HepG2 (cell line): ENCODE data around the gene BEGAIN. TPM values are rescaled to one million over a fixed set of nuclear protein-coding genes. Genes with fewer than 3 reads are reported as not detected.

Source experiments
- ATAC-seq: fragments of 200-7000 bp; cut with Tn5 transposase; 3 replicates; pipeline ENCODE4 v1.9.1; 2020; ENCODE audit warnings: mild to moderate bottlenecking, moderate library complexity
- BruUV-seq: library from RNA; stranded (reverse); fragments of 400-500 nt; replicated peaks from 2 replicates; lab custom pipeline; 2021; lab: Mats Ljungman, UMichigan
- CTCF ChIA-PET: fragments of 300-600 bp; formaldehyde crosslinking; extraction: SDS; loops from one replicate; lab custom pipeline; 2021; ENCODE audit warnings: low total read pairs, inconsistent platforms, low intra/inter-chr PET ratio; lab: Yijun Ruan, JAX
- POLR2A ChIA-PET: fragments of 350-600 bp; sonication (Branson Sonifier 250); formaldehyde crosslinking; loops from one replicate; lab custom pipeline; 2020; ENCODE audit warnings: antibody characterized with exemption, inconsistent platforms; lab: Yijun Ruan, JAX
- DNase-seq: peaks from one replicate; pipeline ENCODE4 v3.0.0-alpha.2; 2015; ENCODE audit warnings: low spot score
- FAIRE-seq: peaks from 3 replicates; lab custom pipeline; 2011; peaks lifted over from hg19 to GRCh38; lab: Jason Lieb, UNC
- H2AFZ ChIP-seq: one replicate; pipeline ENCODE4 v1.6.1; 2011; ENCODE audit warnings: low read length, inconsistent platforms
- H3K27ac ChIP-seq: fragments of 300-600 bp; 3 replicates; pipeline ENCODE4 v1.8.0; 2011; ENCODE audit warnings: mixed run types, mild to moderate bottlenecking, mixed read lengths, low read length, inconsistent platforms; ENCODE audit not compliant: insufficient read depth; ENCODE audit errors: extremely low read length
- H3K27me3 ChIP-seq, 2 experiments: fragments of 200-600 bp in 1 of 2; 2 replicates in 1 of 2; 3 replicates in 1 of 2; pipeline versions ENCODE4 v1.6.0 to v1.8.0; 2011; ENCODE audit warnings: low read length in 2 of 2, mild to moderate bottlenecking in 2 of 2, moderate library complexity in 2 of 2, inconsistent platforms in 1 of 2; ENCODE audit not compliant: insufficient read depth in 2 of 2, control insufficient read depth in 1 of 2
- H3K36me3 ChIP-seq, 2 experiments: fragments of 200-600 bp in 1 of 2; replicated peaks in 1 of 2; 2 replicates in 1 of 2; 3 replicates in 1 of 2; pipeline versions ENCODE4 v1.5.1 to v1.8.0; 2011; ENCODE audit warnings: low read length in 2 of 2, inconsistent platforms in 1 of 2; ENCODE audit not compliant: insufficient read depth in 2 of 2, control insufficient read depth in 1 of 2
- H3K4me1 ChIP-seq: 2 replicates; pipeline ENCODE4 v1.5.1; 2012; ENCODE audit warnings: low read length, inconsistent platforms; ENCODE audit not compliant: insufficient read depth
- H3K4me2 ChIP-seq: 2 replicates; pipeline ENCODE4 v1.6.0; 2011; ENCODE audit warnings: low read depth, low read length, inconsistent platforms
- H3K4me3 ChIP-seq, 3 experiments: fragments of 200-600 bp in 1 of 3; sonication (generic), shearing (Covaris generic) in 1 of 3; replicated peaks in 1 of 3; 2 replicates each; pipeline ENCODE4 v1.5.1; 2011 to 2016; ENCODE audit warnings: low read length in 3 of 3, inconsistent platforms in 2 of 3, low read depth in 2 of 3, mild to moderate bottlenecking in 2 of 3, control low read depth in 1 of 3, mixed read lengths in 1 of 3; ENCODE audit not compliant: insufficient read depth in 1 of 3
- H3K79me2 ChIP-seq: one replicate; pipeline ENCODE4 v1.6.1; 2011; ENCODE audit warnings: low read length, inconsistent platforms; ENCODE audit not compliant: insufficient read depth
- H3K9ac ChIP-seq: 2 replicates; pipeline ENCODE4 v1.6.0; 2011; ENCODE audit warnings: mild to moderate bottlenecking, low read depth, low read length, inconsistent platforms; ENCODE audit not compliant: insufficient read depth
- H3K9me3 ChIP-seq: 2 replicates; pipeline ENCODE4 v1.5.1; 2012; ENCODE audit warnings: mild to moderate bottlenecking, low read length
- H4K20me1 ChIP-seq: 2 replicates; pipeline ENCODE4 v1.6.0; 2011; ENCODE audit warnings: inconsistent platforms, mild to moderate bottlenecking, low read length, moderate library complexity; ENCODE audit not compliant: insufficient read depth
- AKAP8 ChIP-seq: sonication (generic); formaldehyde crosslinking; IDR thresholded peaks from 2 replicates; pipeline ENCODE4 v1.5.1; 2020; ENCODE audit warnings: mild to moderate bottlenecking, missing genetic modification reagents
- CEBPZ ChIP-seq: IDR thresholded peaks from 2 replicates; pipeline ENCODE4 v1.6.1; 2012; ENCODE audit warnings: low read length, improper control_type of control experiment
- EZH2 ChIP-seq: conservative IDR thresholded peaks from 2 replicates; pipeline ENCODE4 v1.6.1; 2012; ENCODE audit warnings: mild to moderate bottlenecking, low read depth, low read length, moderate library complexity
- HDAC6 ChIP-seq: fragments of 200-600 bp; sonication (generic); IDR thresholded peaks from 2 replicates; pipeline ENCODE4 v1.7.0; 2017; ENCODE audit warnings: mild to moderate bottlenecking, antibody characterized with exemption, low read length, low read depth
- MED8 ChIP-seq: sonication (generic); formaldehyde crosslinking; IDR thresholded peaks from 2 replicates; pipeline ENCODE4 v1.8.1; 2023; ENCODE audit warnings: mild to moderate bottlenecking, missing genetic modification reagents; ENCODE audit not compliant: insufficient replicate concordance
- MTF1 ChIP-seq: sonication (generic); formaldehyde crosslinking; IDR thresholded peaks from 2 replicates; pipeline ENCODE4 v1.5.0; 2020; ENCODE audit warnings: missing genetic modification reagents
- PBX3 ChIP-seq: sonication (generic); formaldehyde crosslinking; IDR thresholded peaks from 2 replicates; pipeline ENCODE4 v1.8.1; 2023; ENCODE audit warnings: missing genetic modification reagents, inconsistent platforms, borderline replicate concordance
- SNRNP70 ChIP-seq: fragments of 200-400 bp; formaldehyde crosslinking; IDR thresholded peaks from 2 replicates; pipeline ENCODE4 v1.6.1; 2017; ENCODE audit warnings: mild to moderate bottlenecking, low read depth, low read length, moderate library complexity
- TP53 ChIP-seq: sonication (generic); formaldehyde crosslinking; conservative IDR thresholded peaks from 2 replicates; pipeline ENCODE4 v1.4.0; 2020; ENCODE audit warnings: missing genetic modification reagents
- ZFY ChIP-seq: sonication (generic); formaldehyde crosslinking; IDR thresholded peaks from 2 replicates; pipeline ENCODE4 v1.4.0; 2020; ENCODE audit warnings: missing genetic modification reagents
- ZNF317 ChIP-seq: sonication (generic); formaldehyde crosslinking; IDR thresholded peaks from 2 replicates; pipeline ENCODE4 v1.5.0; 2020; ENCODE audit warnings: mild to moderate bottlenecking, missing genetic modification reagents
- ZNF572 ChIP-seq: sonication (generic); formaldehyde crosslinking; IDR thresholded peaks from 2 replicates; pipeline ENCODE4 v1.5.1; 2020; ENCODE audit warnings: mild to moderate bottlenecking, missing genetic modification reagents
- ZNF737 ChIP-seq: sonication (generic); formaldehyde crosslinking; IDR thresholded peaks from 2 replicates; pipeline ENCODE4 v1.5.0; 2020; ENCODE audit warnings: missing genetic modification reagents, mild to moderate bottlenecking, borderline replicate concordance
- WGBS: methylation state at CpG from one replicate; pipeline ENCODE4 v1.1.6; 2017; ENCODE audit warnings: low lambda C conversion rate; 5-methylcytosine and 5-hydroxymethylcytosine counted together
- in situ Hi-C: cut with HindIII; loops from 2 replicates; pipeline ENCODE4 v1.10.0; 2017; ENCODE audit warnings: low pct_unique_long_range_greater_than_20kb; ENCODE audit not compliant: extremely low pct_ligation_motif_present
- intact Hi-C: fragments of 100-400 bp; cut with micrococcal nuclease; formaldehyde crosslinking; loops from one replicate; pipeline ENCODE4 v1.10.0; 2022; ENCODE audit not compliant: unreplicated experiment
- polyA plus RNA-seq, 8 experiments: library from polyadenylated mRNA; depleted of rRNA in 3 of 8; stranded (reverse) in 7 of 8; unstranded in 1 of 8; fragments of >200 nt; fragmentation: Illumina TruSeq in 4 of 8; extraction: Trizol in 4 of 8; gene quantifications; 2 replicates each; pipeline versions ENCODE4 v1.2.1 to v1.2.3, GENCODE V29; 2011 to 2016; ENCODE audit warnings: low read depth in 4 of 8, missing spikeins in 1 of 8, mixed read lengths in 1 of 8; ENCODE audit not compliant: insufficient read depth in 1 of 8
- total RNA-seq, 5 experiments: library from RNA; depleted of rRNA; stranded (reverse); fragments of >200 nt; fragmentation: Illumina TruSeq; extraction: Trizol; gene quantifications; 2 replicates each; pipeline ENCODE4 v1.2.3, GENCODE V29; 2016; ENCODE audit warnings: low read depth in 1 of 5

BEGAIN gene
- total and polyA plus RNA-seq, 2 of the 13 experiments (the other 11 are each of a cell fraction or from before 2014, with no cell fraction given): not detected

GRCh38 chr14:100612986-100613385 lies 25.8 kb upstream of the BEGAIN start:
- CTCF ChIA-PET: no interaction called here
- no peak for FAIRE-seq
- in situ Hi-C loops (no loop called here), intact Hi-C loops (no loop called here)
- BruUV-seq: no TSS peak
- POLR2A ChIA-PET: no interaction called here
- no peaks in the 10 kb centered on the region for H4K20me1 ChIP-seq
- no peak overlapping the region for H3K27ac ChIP-seq
- peaks cover 0 to 34% of the 10 kb centered on the region in 2 experiments; a peak in 4 of 5 replicates for H3K27me3 ChIP-seq
- no peaks in the 10 kb centered on the region for H3K79me2 ChIP-seq
- DNase-seq: no peak
- TF ChIP-seq TP53: no peak
- no peak for TF ChIP-seq PBX3
- TF ChIP-seq HDAC6: no peak
- no peak for TF ChIP-seq ZNF737 (CRISPR knock-in tag)
- no peak for TF ChIP-seq AKAP8 (CRISPR knock-in tag)
- TF ChIP-seq ZNF317 (CRISPR knock-in tag): no peak
- no peak for TF ChIP-seq ZFY (CRISPR knock-in tag)
- TF ChIP-seq MED8 (CRISPR knock-in tag): no peak
- no peak for TF ChIP-seq CEBPZ
- no peak for TF ChIP-seq EZH2
- no peak for TF ChIP-seq SNRNP70
- no peak for TF ChIP-seq MTF1 (CRISPR knock-in tag)
- TF ChIP-seq ZNF572: no peak
- no peak overlapping the region for H2AFZ ChIP-seq
- H3K4me2 ChIP-seq: no peak overlapping the region
- no peak overlapping the region for H3K4me3 ChIP-seq
- WGBS: 34% methylated on average over 2 of the region's 9 CpGs
- H3K4me1 ChIP-seq: peaks cover 12% of the 10 kb centered on the region
- H3K9me3 ChIP-seq: no peaks in the 10 kb centered on the region
- no peaks in the 10 kb centered on the region for H3K36me3 ChIP-seq
- no peak overlapping the region for H3K9ac ChIP-seq
- no peak for ATAC-seq
